Measurements from ENCODE around the gene P4HA3. TPM values are rescaled to one million over a fixed set of nuclear protein-coding genes. Genes with fewer than 3 reads are reported as not detected.

P4HA3 gene
- total RNA-seq, 1 donor from 2014 or later = 0.96 TPM

GRCh38 chr11:74232311-74232950 is 79.0 kb downstream of the P4HA3 start:
- H3K27me3 ChIP-seq = no peaks in the 10 kb centered on the region
- H3K36me3 ChIP-seq = peaks cover 48% of the 10 kb centered on the region
- TF ChIP-seq, protein P1, sequence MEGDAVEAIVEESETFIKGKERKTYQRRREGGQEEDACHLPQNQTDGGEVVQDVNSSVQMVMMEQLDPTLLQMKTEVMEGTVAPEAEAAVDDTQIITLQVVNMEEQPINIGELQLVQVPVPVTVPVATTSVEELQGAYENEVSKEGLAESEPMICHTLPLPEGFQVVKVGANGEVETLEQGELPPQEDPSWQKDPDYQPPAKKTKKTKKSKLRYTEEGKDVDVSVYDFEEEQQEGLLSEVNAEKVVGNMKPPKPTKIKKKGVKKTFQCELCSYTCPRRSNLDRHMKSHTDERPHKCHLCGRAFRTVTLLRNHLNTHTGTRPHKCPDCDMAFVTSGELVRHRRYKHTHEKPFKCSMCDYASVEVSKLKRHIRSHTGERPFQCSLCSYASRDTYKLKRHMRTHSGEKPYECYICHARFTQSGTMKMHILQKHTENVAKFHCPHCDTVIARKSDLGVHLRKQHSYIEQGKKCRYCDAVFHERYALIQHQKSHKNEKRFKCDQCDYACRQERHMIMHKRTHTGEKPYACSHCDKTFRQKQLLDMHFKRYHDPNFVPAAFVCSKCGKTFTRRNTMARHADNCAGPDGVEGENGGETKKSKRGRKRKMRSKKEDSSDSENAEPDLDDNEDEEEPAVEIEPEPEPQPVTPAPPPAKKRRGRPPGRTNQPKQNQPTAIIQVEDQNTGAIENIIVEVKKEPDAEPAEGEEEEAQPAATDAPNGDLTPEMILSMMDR (IDR thresholded peaks at IDR 0.05) = no peak
- intact Hi-C loops (cut with DNase I) = no loop called here
- no peak overlapping the region for H3K27ac ChIP-seq
- H3K4me1 ChIP-seq = no peaks in the 10 kb centered on the region
- ATAC-seq (no peak), DNase-seq (no peak)
- no peaks in the 10 kb centered on the region for H3K9me3 ChIP-seq
- H3K4me3 ChIP-seq = no peak overlapping the region

GRCh38 chr11:74226907-74227306 is 84.5 kb downstream of the P4HA3 start:
- peaks cover 21% of the 10 kb centered on the region for H3K36me3 ChIP-seq
- no peak overlapping the region for H3K4me3 ChIP-seq
- TF ChIP-seq, protein P1 (IDR thresholded peaks at IDR 0.05) = no peak
- no peaks in the 10 kb centered on the region for H3K27me3 ChIP-seq
- DNase-seq (no peak), ATAC-seq (peak; percentile 73)
- H3K27ac ChIP-seq = no peak overlapping the region
- intact Hi-C loops (cut with DNase I) = no loop called here
- no peaks in the 10 kb centered on the region for H3K9me3 ChIP-seq
- H3K4me1 ChIP-seq = no peaks in the 10 kb centered on the region

DNA sequence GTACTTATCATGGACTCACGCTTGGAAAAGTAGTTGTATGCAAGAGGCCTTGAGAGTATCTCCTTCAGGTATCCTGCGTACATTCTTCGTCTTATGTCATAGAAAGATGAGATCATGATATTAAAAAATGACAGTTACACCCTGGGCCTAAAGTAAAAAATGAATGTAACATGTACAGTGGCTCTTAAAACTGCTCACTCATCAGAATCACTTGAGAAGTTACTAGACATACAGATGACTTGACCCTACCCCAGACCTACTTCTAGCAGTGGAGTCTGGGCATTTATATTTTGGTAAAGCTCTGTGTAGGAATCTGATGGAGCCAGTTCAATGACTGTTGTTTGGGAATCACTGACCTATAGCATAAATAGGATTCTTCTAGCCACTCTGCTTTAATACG is 85.9 kb downstream of the P4HA3 start:
- DNase-seq (no peak), ATAC-seq (no peak)
- intact Hi-C loops (cut with DNase I) = no loop called here
- no peak overlapping the region for H3K27ac ChIP-seq
- H3K9me3 ChIP-seq = no peaks in the 10 kb centered on the region
- peaks cover 8% of the 10 kb centered on the region for H3K36me3 ChIP-seq
- H3K4me1 ChIP-seq = no peaks in the 10 kb centered on the region
- H3K4me3 ChIP-seq = no peak overlapping the region
- no peaks in the 10 kb centered on the region for H3K27me3 ChIP-seq
- TF ChIP-seq, protein P1 (IDR thresholded peaks at IDR 0.05) = no peak

GRCh38 chr11:74221816-74222215 is 89.6 kb downstream of the P4HA3 start:
- no peak for DNase-seq
- H3K36me3 ChIP-seq = no peaks in the 10 kb centered on the region
- ATAC-seq = no peak
- no peak overlapping the region for H3K27ac ChIP-seq
- TF ChIP-seq, protein P1 (IDR thresholded peaks at IDR 0.05) = no peak
- intact Hi-C loops (cut with DNase I) = no loop called here
- H3K4me1 ChIP-seq = no peaks in the 10 kb centered on the region
- H3K27me3 ChIP-seq = no peaks in the 10 kb centered on the region
- H3K9me3 ChIP-seq = no peaks in the 10 kb centered on the region
- no peak overlapping the region for H3K4me3 ChIP-seq

DNA sequence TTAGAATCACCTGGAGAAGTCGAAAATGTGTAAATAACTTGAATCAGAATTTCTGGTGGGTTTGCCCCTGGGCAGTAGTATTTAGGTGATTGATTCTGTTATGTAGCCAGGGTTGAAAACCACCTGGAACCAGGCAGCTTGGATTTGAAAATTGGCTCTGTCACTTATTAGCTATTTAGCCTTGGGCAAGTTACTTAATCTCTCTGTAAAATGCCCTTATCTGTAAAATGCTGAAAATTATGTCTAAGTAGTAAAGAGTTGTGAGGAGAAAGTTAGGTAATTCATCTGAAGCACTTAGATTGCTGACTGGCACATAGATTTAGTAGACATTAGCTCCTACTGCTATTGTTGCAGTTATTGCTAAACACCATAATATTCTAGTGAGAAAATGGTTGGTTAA is 91.1 kb downstream of the P4HA3 start:
- TF ChIP-seq, protein P1 (IDR thresholded peaks at IDR 0.05) = no peak
- no peak overlapping the region for H3K27ac ChIP-seq
- DNase-seq (no peak), ATAC-seq (no peak)
- H3K4me1 ChIP-seq = no peaks in the 10 kb centered on the region
- no peaks in the 10 kb centered on the region for H3K36me3 ChIP-seq
- no peaks in the 10 kb centered on the region for H3K9me3 ChIP-seq
- H3K27me3 ChIP-seq = no peaks in the 10 kb centered on the region
- intact Hi-C loops (cut with DNase I) = no loop called here
- H3K4me3 ChIP-seq = no peak overlapping the region

Other genes starting within 250 kb of the P4HA3 start
- gene C2CD3, start 140.6 kb downstream of the P4HA3 start, total RNA-seq = 26.8 TPM
- gene PPME1, start 140.4 kb downstream of the P4HA3 start, total RNA-seq = 32.0 TPM
- gene PGM2L1, start 86.8 kb upstream of the P4HA3 start, total RNA-seq = 5.1 TPM
- 20.9 TPM for gene KCNE3, start 155.9 kb upstream of the P4HA3 start, total RNA-seq
- 2.1 TPM for gene LIPT2, start 182.1 kb upstream of the P4HA3 start, total RNA-seq